SU-DHL-6 (cell line): Measurements from ENCODE around the gene BIRC7.

ENCODE experiments used
- H2AFZ ChIP-seq: fragments of 200-600 bp; sonication (generic); 2 replicates; pipeline ENCODE4 v1.6.1; 2014; ENCODE audit warnings: low read depth, mild to moderate bottlenecking, moderate library complexity, mixed read lengths, antibody characterized with exemption, low read length; ENCODE audit not compliant: severe bottlenecking
- H3F3A ChIP-seq: fragments of 200-600 bp; shearing (Covaris generic); 2 replicates; pipeline ENCODE4 v1.6.0; 2016; ENCODE audit warnings: antibody characterized with exemption, mild to moderate bottlenecking; ENCODE audit not compliant: insufficient read depth
- H3K27ac ChIP-seq: fragments of 200-600 bp; sonication (generic); 2 replicates; pipeline ENCODE4 v1.5.1; 2016; ENCODE audit warnings: low read depth, mild to moderate bottlenecking, low read length, moderate library complexity, mixed read lengths
- H3K27me3 ChIP-seq: fragments of 200-600 bp; sonication (generic), shearing (Covaris generic); 2 replicates; pipeline ENCODE4 v1.6.0; 2014; ENCODE audit warnings: mild to moderate bottlenecking, low read length
- H3K36me3 ChIP-seq: fragments of 200-600 bp; sonication (generic); 2 replicates; pipeline ENCODE4 v1.6.1; 2014; ENCODE audit warnings: mild to moderate bottlenecking, low read length, mixed read lengths
- H3K4me2 ChIP-seq: fragments of 300-600, 200-600 bp; shearing (Covaris generic), sonication (generic); 2 replicates; pipeline ENCODE4 v1.6.0; 2014; ENCODE audit warnings: low read length, low read depth, mild to moderate bottlenecking; ENCODE audit not compliant: poor library complexity, severe bottlenecking
- H3K4me3 ChIP-seq: fragments of 200-600 bp; sonication (generic); 2 replicates; pipeline ENCODE4 v1.5.1; 2014; ENCODE audit warnings: antibody characterized with exemption, low read length, mild to moderate bottlenecking, mixed read lengths; ENCODE audit not compliant: insufficient read depth, poor library complexity, severe bottlenecking
- H3K79me2 ChIP-seq: fragments of 200-600 bp; sonication (generic); 2 replicates; pipeline ENCODE4 v1.6.1; 2014; ENCODE audit warnings: mild to moderate bottlenecking, low read length, moderate library complexity; ENCODE audit not compliant: insufficient read depth
- H3K9ac ChIP-seq: fragments of 200-600 bp; sonication (generic); 2 replicates; pipeline ENCODE4 v1.7.0; 2014; ENCODE audit warnings: mild to moderate bottlenecking, low read length
- H3K9me2 ChIP-seq: fragments of 200-600 bp; sonication (generic); replicated peaks from 2 replicates; pipeline ENCODE4 v1.6.1; 2014; ENCODE audit warnings: low read length; ENCODE audit not compliant: insufficient read depth
- H3K9me3 ChIP-seq: fragments of 200-600 bp; sonication (generic); 2 replicates; pipeline ENCODE4 v1.6.1; 2014; ENCODE audit warnings: low read length, mixed read lengths; ENCODE audit not compliant: insufficient read depth
- H4K20me1 ChIP-seq: fragments of 200-600 bp; sonication (generic); 2 replicates; pipeline ENCODE4 v1.6.1; 2014; ENCODE audit warnings: low read depth, mild to moderate bottlenecking, antibody characterized with exemption, low read length, moderate library complexity, mixed read lengths
- CTCF ChIP-seq: fragments of 200-600 bp; sonication (generic); IDR thresholded peaks from one replicate; pipeline ENCODE4 v1.5.1; 2017; ENCODE audit warnings: antibody characterized with exemption, mild to moderate bottlenecking, low read length, moderate library complexity; ENCODE audit not compliant: insufficient read depth, poor library complexity, severe bottlenecking
- EZH2phosphoT487 ChIP-seq: fragments of 200-600 bp; sonication (generic), shearing (Covaris generic); conservative IDR thresholded peaks from 2 replicates; pipeline ENCODE4 v1.6.1; 2018; ENCODE audit warnings: mild to moderate bottlenecking, antibody characterized with exemption, low read length, moderate library complexity, mixed read lengths

Gene BIRC7

GRCh38 chr20:63268671-63269439 is 33.1 kb downstream of the BIRC7 start:
- Histone ChIP-seq H3K9me2 (no peaks in the 10 kb centered on the region), H4K20me1 (no peaks in the 10 kb centered on the region), H3K36me3 (no peaks in the 10 kb centered on the region), H3K27me3 (no peaks in the 10 kb centered on the region), H3K4me2 (no peak overlapping the region), H3K27ac (no peak overlapping the region), H3K4me3 (no peak overlapping the region), H3F3A (no peaks in the 10 kb centered on the region), H3K79me2 (peaks cover 12% of the 10 kb centered on the region), H3K9ac (no peak overlapping the region), H2AFZ (no peak overlapping the region), H3K9me3 (no peaks in the 10 kb centered on the region)
- TF ChIP-seq CTCF: no peak
- TF ChIP-seq EZH2phosphoT487: no peak

GRCh38 chr20:63269724-63270123 is 34.0 kb downstream of the BIRC7 start:
- H3K36me3 ChIP-seq: no peaks in the 10 kb centered on the region
- H3F3A ChIP-seq: no peaks in the 10 kb centered on the region
- H3K4me2 ChIP-seq: no peak overlapping the region
- H3K27ac ChIP-seq: no peak overlapping the region
- H4K20me1 ChIP-seq: no peaks in the 10 kb centered on the region
- H3K79me2 ChIP-seq: peaks cover 17% of the 10 kb centered on the region
- no peaks in the 10 kb centered on the region for H3K9me3 ChIP-seq
- no peaks in the 10 kb centered on the region for H3K9me2 ChIP-seq
- H3K4me3 ChIP-seq: no peak overlapping the region
- H3K27me3 ChIP-seq: no peaks in the 10 kb centered on the region
- H3K9ac ChIP-seq: no peak overlapping the region
- no peak for TF ChIP-seq CTCF
- TF ChIP-seq EZH2phosphoT487: no peak
- H2AFZ ChIP-seq: no peak overlapping the region

GRCh38 chr20:63270606-63271325 is 35.1 kb downstream of the BIRC7 start:
- Histone ChIP-seq H3K27me3 (no peaks in the 10 kb centered on the region), H3K36me3 (no peaks in the 10 kb centered on the region), H3K9me2 (no peaks in the 10 kb centered on the region), H3F3A (no peaks in the 10 kb centered on the region), H3K9ac (no peak overlapping the region), H3K4me2 (no peak overlapping the region), H4K20me1 (no peaks in the 10 kb centered on the region), H3K4me3 (no peak overlapping the region), H3K27ac (no peak overlapping the region), H2AFZ (no peak overlapping the region), H3K9me3 (no peaks in the 10 kb centered on the region), H3K79me2 (peaks cover 26% of the 10 kb centered on the region)
- no peak for TF ChIP-seq EZH2phosphoT487
- TF ChIP-seq CTCF: no peak
